GM10847 (cell line): ENCODE results near the gene STAB2.

Experiments
- POLR2A ChIP-seq: IDR thresholded peaks from 2 replicates; pipeline ENCODE4 v1.6.1; 2011; ENCODE audit not compliant: insufficient read length; ENCODE audit errors: extremely low read depth

STAB2 gene

DNA sequence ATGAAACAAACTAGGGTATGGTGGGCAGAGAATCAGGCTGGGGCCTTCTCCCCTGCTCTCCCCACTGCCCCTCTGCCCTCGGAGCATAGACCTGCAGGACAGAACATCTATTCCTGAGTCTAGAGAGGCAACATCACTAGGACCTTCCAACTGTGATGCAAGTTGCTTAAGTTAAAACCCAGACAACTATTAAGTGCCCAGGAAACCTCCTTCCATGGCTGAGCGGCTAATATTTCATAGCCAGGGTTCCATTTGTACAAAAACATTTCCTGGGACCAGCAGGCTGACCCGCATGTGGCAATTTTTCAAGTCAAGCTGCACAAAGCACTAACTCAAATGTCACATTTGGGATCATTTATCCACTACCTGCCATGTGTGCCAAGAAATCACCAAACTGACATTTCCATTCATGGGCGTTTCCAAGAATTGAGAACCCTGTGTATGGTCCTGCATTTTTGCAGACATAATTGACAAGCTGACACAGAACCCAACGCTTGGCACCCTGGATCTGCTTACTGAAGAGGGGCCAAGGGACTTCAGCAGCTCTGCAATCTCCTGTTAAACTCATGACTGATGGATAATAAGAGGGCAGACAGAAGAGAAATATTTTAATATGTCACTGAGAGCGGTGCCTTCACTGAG lies 221.3 kb downstream of the STAB2 start:
- TF ChIP-seq POLR2A, result no peak

GRCh38 chr12:103809154-103809553 lies 222.1 kb downstream of the STAB2 start:
- TF ChIP-seq POLR2A, result no peak

DNA sequence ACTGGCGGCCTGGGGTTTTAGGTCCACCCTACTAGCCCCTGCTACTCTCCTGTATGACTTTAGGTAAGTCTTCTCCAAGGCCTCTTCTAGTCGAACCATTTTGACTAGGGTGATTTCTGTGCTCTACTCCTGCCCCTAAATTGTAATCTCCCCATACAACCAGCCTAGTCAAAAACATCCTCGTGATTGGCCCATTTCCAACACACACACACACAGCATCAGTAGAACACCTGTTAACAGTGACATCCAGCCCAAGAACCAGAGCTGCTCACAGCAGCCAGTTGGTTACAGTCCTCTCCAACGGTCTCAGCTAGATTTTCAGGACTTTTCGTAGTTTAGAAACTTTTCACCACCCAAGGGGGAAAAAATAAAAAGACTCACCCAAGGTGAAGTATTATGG lies 223.0 kb downstream of the STAB2 start:
- no peak for TF ChIP-seq POLR2A

GRCh38 chr12:103811791-103812190 lies 224.7 kb downstream of the STAB2 start:
- no peak for TF ChIP-seq POLR2A

- no peak for TF ChIP-seq POLR2A
These were observed 225.7 kb downstream of the STAB2 start for GRCh38 chr12:103812789-103813188.

DNA sequence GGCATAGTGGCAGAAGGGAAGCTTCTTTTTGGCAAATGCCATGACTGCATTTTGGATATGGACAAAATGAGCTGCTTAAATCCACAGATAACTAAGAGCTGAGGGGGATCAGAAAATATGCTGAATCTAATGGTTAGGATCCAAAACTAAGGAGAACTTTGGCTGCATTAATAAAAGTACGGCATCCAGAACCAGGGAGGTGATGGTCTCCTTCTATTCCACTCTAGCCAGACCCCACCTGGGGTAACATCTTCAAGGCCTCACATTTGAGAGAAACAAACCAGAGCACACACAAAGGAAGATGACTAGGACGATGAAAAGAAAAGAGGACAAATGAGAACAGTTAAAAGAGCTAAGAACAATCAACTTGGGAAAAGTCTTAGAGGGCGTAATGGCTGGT lies 226.4 kb downstream of the STAB2 start:
- TF ChIP-seq POLR2A, result no peak

- TF ChIP-seq POLR2A, result no peak
These were observed 226.9 kb downstream of the STAB2 start for GRCh38 chr12:103813949-103814348.

GRCh38 chr12:103814436-103814835 lies 227.4 kb downstream of the STAB2 start:
- no peak for TF ChIP-seq POLR2A
